ENCODE measurements around the gene FSD1L.

Gene FSD1L

DNA sequence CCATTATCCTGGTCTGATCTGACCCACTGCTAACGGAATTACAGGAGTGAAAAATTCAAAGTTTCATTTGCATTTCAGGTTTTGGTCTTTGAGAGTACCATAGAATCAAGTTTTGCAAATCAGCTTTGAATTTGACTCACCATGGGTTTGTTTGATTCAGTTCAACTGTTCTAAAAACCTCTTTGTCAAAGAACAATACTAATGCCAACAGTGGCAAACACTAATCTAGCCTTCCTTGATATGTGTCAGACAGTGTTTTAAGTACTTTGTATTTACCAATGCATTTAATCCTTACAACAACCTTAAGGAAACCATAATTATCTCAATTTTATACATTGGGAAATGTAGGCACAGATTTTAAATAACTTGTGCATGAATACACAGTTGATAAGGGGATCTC lies 10.1 kb upstream of the FSD1L start:
- Histone ChIP-seq H3K9me3 (ENCODE audit: control insufficient read depth, low read length) (no peaks in the 10 kb centered on the region), H3K27ac (ENCODE audit: low read depth, low read length, severe bottlenecking) (no peak overlapping the region), H3K4me3 (ENCODE audit: extremely low read depth, insufficient read depth, low read length, poor library complexity, severe bottlenecking) (no peak overlapping the region), H3K4me1 (ENCODE audit: control insufficient read depth, insufficient read depth, low read length, poor library complexity, severe bottlenecking) (no peaks in the 10 kb centered on the region), H3K36me3 (ENCODE audit: control insufficient read depth, insufficient read depth, low read length) (no peaks in the 10 kb centered on the region)
- 100% methylated on average over 1 of the region's 1 CpG; no CpG with 5 or more reads in 1 of the 2 experiments for WGBS, 2 experiments (ENCODE audit: insufficient coverage in 2 of 2)

DNA sequence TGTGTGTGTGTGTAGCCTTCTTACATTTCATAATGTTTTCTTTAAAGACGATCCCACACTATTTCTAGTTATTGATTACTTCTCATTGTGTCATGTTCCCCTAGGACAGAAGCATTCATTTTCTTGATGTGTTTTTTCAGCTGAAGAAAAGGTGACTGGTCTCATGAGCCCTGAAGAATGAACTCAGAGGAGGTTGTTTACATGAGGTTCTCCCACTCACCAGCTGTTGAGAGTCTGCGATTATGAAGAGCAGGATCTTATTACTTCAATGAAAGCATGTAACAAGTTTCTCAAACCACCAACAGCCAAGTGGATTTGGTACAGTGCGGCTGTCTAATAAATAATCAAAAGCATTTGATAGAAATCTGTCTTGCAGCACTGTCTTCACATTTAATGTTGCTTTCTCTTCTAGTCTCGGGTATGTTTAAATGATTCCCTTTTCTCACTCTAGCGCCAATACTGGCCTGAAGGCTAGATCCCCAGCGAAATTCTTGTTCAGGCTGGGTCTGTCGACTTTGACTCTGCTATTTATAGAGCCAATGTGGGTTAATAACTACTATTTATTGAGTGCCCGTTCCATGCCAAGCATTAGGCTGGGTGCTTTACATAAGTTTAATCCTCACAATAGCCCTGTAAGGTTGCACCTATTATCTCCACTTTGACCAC lies 9.6 kb upstream of the FSD1L start:
- 97 to 100% methylated on average over 2 to 4 of the region's 8 CpGs for WGBS, 2 experiments (ENCODE audit: insufficient coverage in 2 of 2)
- Histone ChIP-seq H3K27ac (ENCODE audit: low read depth, low read length, severe bottlenecking) (no peak overlapping the region), H3K36me3 (ENCODE audit: control insufficient read depth, insufficient read depth, low read length) (no peaks in the 10 kb centered on the region), H3K4me3 (ENCODE audit: extremely low read depth, insufficient read depth, low read length, poor library complexity, severe bottlenecking) (no peak overlapping the region), H3K4me1 (ENCODE audit: control insufficient read depth, insufficient read depth, low read length, poor library complexity, severe bottlenecking) (no peaks in the 10 kb centered on the region), H3K9me3 (ENCODE audit: control insufficient read depth, low read length) (no peaks in the 10 kb centered on the region)

DNA sequence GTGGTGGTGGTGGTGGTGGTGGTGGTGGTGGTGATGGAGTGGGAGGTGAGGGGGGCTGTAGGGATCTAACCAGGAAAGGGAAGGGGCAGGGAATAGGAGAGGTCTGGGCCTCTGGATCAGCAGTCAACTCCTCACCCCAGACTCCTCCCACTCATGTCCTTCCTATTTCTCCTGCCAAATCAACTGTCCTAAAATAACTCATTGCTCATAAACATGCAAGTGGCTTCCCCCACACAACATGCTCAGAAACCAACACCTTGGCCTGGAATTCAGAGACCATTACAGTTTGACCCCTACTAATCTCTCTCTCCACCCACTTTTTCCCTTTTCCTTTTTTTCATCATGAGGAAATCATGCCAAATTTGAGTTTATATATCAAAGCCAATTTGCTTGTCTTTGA lies 8.4 kb upstream of the FSD1L start:
- no peaks in the 10 kb centered on the region for H3K4me1 ChIP-seq (ENCODE audit: control insufficient read depth, insufficient read depth, low read length, poor library complexity, severe bottlenecking)
- H3K27ac ChIP-seq (ENCODE audit: low read depth, low read length, severe bottlenecking): no peak overlapping the region
- no peaks in the 10 kb centered on the region for H3K9me3 ChIP-seq (ENCODE audit: control insufficient read depth, low read length)
- no peaks in the 10 kb centered on the region for H3K36me3 ChIP-seq (ENCODE audit: control insufficient read depth, insufficient read depth, low read length)
- H3K4me3 ChIP-seq (ENCODE audit: extremely low read depth, insufficient read depth, low read length, poor library complexity, severe bottlenecking): no peak overlapping the region

DNA sequence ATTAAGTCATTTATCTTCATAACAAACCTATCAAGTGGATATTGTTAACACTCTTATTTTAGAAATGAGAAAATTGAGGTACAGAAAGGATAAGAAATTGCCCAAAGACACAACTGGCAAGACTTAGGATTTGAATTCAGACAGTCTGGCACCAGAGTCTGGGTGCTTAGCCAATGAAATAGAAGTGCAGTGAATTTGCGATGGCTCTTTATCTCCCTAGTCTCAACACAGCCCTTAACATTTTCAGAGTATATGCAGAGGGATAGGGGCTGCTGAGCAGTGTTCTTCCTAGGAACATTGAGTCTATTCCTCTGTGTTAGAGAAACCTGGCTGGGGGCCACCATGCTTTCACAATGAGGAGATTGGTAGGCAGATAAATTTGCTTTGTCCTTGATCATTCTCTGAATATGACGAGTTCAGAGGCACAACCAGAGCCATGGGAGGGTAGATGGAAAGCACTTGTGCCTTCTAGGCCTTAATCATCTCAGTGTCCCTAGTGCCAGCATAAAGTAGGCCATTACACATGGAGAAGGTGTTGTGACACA lies 6.1 kb upstream of the FSD1L start:
- Histone ChIP-seq H3K9me3 (ENCODE audit: control insufficient read depth, low read length) (no peaks in the 10 kb centered on the region), H3K36me3 (ENCODE audit: control insufficient read depth, insufficient read depth, low read length) (no peaks in the 10 kb centered on the region), H3K4me3 (ENCODE audit: extremely low read depth, insufficient read depth, low read length, poor library complexity, severe bottlenecking) (no peak overlapping the region), H3K4me1 (ENCODE audit: control insufficient read depth, insufficient read depth, low read length, poor library complexity, severe bottlenecking) (no peaks in the 10 kb centered on the region), H3K27ac (ENCODE audit: low read depth, low read length, severe bottlenecking) (no peak overlapping the region)
- WGBS, 2 experiments (ENCODE audit: insufficient coverage in 2 of 2): 86 to 100% methylated on average over 1 of the region's 2 CpGs

DNA sequence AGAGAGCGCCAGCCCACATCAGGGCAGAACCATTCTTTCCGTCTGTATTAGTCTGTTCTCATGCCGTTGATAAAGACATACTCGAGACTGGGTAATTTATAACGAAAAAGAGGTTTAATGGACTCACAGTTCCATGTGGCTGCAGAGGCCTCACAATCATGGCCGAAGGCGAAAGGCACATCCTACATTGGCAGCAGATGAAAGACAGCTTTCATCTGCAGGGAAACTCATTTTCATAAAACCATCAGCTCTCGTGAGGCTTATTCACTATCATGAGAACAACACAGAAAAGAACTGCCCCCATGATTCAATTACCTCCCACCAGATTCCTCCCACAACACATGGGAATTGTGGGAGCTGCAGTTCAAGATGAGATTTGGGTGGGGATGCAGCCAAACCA lies 4.7 kb upstream of the FSD1L start:
- H3K9me3 ChIP-seq (ENCODE audit: control insufficient read depth, low read length): no peaks in the 10 kb centered on the region
- no peaks in the 10 kb centered on the region for H3K36me3 ChIP-seq (ENCODE audit: control insufficient read depth, insufficient read depth, low read length)
- 92 to 94% methylated on average over 7 to 8 of the region's 8 CpGs for WGBS, 2 experiments (ENCODE audit: insufficient coverage in 2 of 2)
- H3K4me3 ChIP-seq (ENCODE audit: extremely low read depth, insufficient read depth, low read length, poor library complexity, severe bottlenecking): no peak overlapping the region
- no peak overlapping the region for H3K27ac ChIP-seq (ENCODE audit: low read depth, low read length, severe bottlenecking)
- H3K4me1 ChIP-seq (ENCODE audit: control insufficient read depth, insufficient read depth, low read length, poor library complexity, severe bottlenecking): no peaks in the 10 kb centered on the region

DNA sequence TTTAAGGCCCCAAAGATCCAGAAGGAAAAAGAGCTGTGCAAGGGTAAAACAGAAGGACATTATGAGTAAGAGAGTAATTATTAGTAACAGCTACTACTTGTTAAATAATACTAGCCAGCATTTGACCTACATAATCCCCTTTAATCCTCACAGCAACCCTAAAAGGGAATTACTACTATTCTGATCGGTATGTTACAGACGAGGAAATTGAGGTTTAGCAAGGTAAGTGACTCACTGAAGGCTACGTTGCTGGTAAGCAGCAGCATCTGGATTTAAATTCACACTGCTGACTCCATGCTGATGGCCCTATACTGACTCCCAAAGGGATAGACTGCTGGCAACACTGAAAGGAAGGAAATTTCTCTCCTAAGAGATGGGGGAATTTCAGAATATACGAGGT lies 3.7 kb upstream of the FSD1L start:
- H3K36me3 ChIP-seq (ENCODE audit: control insufficient read depth, insufficient read depth, low read length): no peaks in the 10 kb centered on the region
- H3K4me1 ChIP-seq (ENCODE audit: control insufficient read depth, insufficient read depth, low read length, poor library complexity, severe bottlenecking): no peaks in the 10 kb centered on the region
- no peak overlapping the region for H3K4me3 ChIP-seq (ENCODE audit: extremely low read depth, insufficient read depth, low read length, poor library complexity, severe bottlenecking)
- H3K27ac ChIP-seq (ENCODE audit: low read depth, low read length, severe bottlenecking): no peak overlapping the region
- no peaks in the 10 kb centered on the region for H3K9me3 ChIP-seq (ENCODE audit: control insufficient read depth, low read length)
- 84 to 87% methylated on average over 3 to 4 of the region's 4 CpGs for WGBS, 2 experiments (ENCODE audit: insufficient coverage in 2 of 2)

DNA sequence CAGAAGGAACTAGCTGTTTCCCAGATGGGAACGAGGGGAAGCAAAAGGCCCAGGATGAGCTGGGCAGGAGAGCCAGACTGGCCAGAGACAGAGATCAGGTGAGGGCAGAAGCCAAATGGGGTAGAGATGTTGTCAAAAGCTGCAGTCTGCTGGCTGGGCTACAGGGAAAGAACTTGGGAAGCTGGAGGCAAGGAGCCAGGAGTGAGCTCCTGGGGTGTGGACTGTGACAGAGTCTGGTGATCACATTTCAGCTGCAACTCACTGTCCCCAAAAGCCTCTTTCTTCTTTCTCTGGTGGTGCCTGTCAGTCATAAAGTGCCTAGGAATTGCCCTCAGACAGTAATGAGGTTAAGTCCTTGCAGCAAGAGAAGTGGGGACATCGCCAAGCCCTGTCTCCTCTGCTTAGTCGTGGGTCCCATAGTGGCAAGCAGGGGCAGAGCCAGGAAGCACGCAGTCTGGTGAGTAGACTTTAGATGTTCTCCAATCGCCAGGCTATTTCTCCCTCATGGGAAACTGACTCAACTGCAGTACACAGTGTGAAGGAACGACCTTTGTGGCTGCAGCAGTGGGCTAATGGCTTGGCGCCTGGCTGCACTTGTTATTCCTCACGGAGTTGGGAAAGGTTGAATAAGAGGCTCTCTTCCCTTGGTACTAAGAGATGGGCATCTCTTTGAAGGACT lies 2.5 kb upstream of the FSD1L start:
- Histone ChIP-seq H3K4me1 (ENCODE audit: control insufficient read depth, insufficient read depth, low read length, poor library complexity, severe bottlenecking) (peaks cover 5% of the 10 kb centered on the region), H3K4me3 (ENCODE audit: extremely low read depth, insufficient read depth, low read length, poor library complexity, severe bottlenecking) (no peak overlapping the region), H3K9me3 (ENCODE audit: control insufficient read depth, low read length) (no peaks in the 10 kb centered on the region), H3K36me3 (ENCODE audit: control insufficient read depth, insufficient read depth, low read length) (no peaks in the 10 kb centered on the region), H3K27ac (ENCODE audit: low read depth, low read length, severe bottlenecking) (no peak overlapping the region)
- 74 to 92% methylated on average over 5 to 6 of the region's 8 CpGs for WGBS, 2 experiments (ENCODE audit: insufficient coverage in 2 of 2)

DNA sequence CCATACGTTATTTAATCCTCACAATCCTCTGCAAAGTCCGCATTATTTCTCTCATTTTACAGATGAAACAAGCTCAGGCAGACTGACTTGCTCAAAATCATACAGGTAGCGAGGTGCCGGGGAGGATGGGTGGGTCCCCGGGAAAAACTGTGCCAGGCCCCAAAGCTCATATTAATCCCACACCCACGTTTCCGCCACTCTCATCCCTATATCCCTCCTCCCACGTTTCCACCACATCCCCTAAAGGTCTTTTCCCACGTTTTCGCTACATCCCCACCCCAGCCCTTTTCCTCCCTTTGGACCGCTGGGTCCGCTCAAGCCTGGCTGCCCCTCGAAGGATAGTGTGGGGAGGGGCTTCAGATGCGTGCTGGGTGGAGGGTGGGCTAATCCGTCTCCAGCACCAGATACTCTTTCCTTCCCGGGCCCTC lies 434 bp upstream of the FSD1L start:
- 80 to 91% methylated on average over 4 to 7 of the region's 16 CpGs for WGBS, 2 experiments (ENCODE audit: insufficient coverage in 2 of 2)
- Histone ChIP-seq H3K36me3 (ENCODE audit: control insufficient read depth, insufficient read depth, low read length) (no peaks in the 10 kb centered on the region), H3K9me3 (ENCODE audit: control insufficient read depth, low read length) (no peaks in the 10 kb centered on the region), H3K4me3 (ENCODE audit: extremely low read depth, insufficient read depth, low read length, poor library complexity, severe bottlenecking) (peak overlapping the region; percentile 78), H3K4me1 (ENCODE audit: control insufficient read depth, insufficient read depth, low read length, poor library complexity, severe bottlenecking) (peaks cover 9% of the 10 kb centered on the region), H3K27ac (ENCODE audit: low read depth, low read length, severe bottlenecking) (peak overlapping the region; percentile 82)

DNA sequence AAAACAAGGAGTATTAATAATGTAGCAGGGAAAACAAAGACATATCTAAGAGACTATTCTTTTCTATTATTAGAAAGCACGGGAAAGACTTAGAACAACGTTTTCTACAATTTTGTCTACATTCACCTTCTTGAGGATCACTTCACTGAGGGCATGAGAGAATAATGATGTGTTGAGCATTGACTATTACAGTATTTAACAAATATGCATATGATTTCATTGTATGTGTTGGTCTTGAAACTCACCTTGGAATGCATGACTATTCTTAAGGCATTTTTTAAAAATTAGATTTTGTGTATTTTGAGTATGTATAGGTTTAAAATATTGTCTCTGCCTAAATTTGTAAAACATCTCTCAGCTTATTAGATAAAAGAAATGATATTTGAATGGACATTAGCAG lies 1.2 kb downstream of the FSD1L start:
- peak overlapping the region; percentile 78 for H3K4me3 ChIP-seq (ENCODE audit: extremely low read depth, insufficient read depth, low read length, poor library complexity, severe bottlenecking)
- no peaks in the 10 kb centered on the region for H3K36me3 ChIP-seq (ENCODE audit: control insufficient read depth, insufficient read depth, low read length)
- peak overlapping the region; percentile 82 for H3K27ac ChIP-seq (ENCODE audit: low read depth, low read length, severe bottlenecking)
- peaks cover 9% of the 10 kb centered on the region for H3K4me1 ChIP-seq (ENCODE audit: control insufficient read depth, insufficient read depth, low read length, poor library complexity, severe bottlenecking)
- no peaks in the 10 kb centered on the region for H3K9me3 ChIP-seq (ENCODE audit: control insufficient read depth, low read length)
- no CpG with 5 or more reads among the region's 2 CpGs for WGBS, 2 experiments (ENCODE audit: insufficient coverage in 2 of 2)

DNA sequence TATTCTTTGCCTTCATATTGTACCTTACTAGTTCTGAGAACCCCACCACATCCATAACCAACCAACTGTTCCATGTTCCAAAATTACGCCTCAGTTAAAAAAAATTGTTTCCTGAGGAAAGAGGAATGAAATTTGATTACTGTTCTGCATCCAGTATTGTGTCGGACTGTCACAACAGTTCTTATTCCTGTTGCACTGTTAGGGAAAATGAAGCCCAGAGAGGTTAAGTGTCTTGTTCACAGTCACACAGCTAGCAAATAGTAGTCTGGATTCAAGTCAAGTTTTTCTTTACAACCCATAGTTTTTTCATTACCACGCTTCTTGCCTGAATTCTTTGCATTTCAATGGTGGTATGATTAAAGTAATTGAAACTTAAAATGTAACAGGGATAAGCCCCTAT lies 4.4 kb downstream of the FSD1L start:
- no peak overlapping the region for H3K27ac ChIP-seq (ENCODE audit: low read depth, low read length, severe bottlenecking)
- WGBS, 2 experiments (ENCODE audit: insufficient coverage in 2 of 2): 100% methylated on average over 1 of the region's 3 CpGs; no CpG with 5 or more reads in 1 of the 2 experiments
- H3K4me3 ChIP-seq (ENCODE audit: extremely low read depth, insufficient read depth, low read length, poor library complexity, severe bottlenecking): no peak overlapping the region
- peaks cover 9% of the 10 kb centered on the region for H3K4me1 ChIP-seq (ENCODE audit: control insufficient read depth, insufficient read depth, low read length, poor library complexity, severe bottlenecking)
- no peaks in the 10 kb centered on the region for H3K9me3 ChIP-seq (ENCODE audit: control insufficient read depth, low read length)
- peaks cover 4% of the 10 kb centered on the region for H3K36me3 ChIP-seq (ENCODE audit: control insufficient read depth, insufficient read depth, low read length)

Measured in mesodermal cell (in vitro differentiated cells).